A549 treated with DMSO at 1 μM for 4 hours (cell line): Measurements from ENCODE around the gene GRK2. TPM values are rescaled to one million over a fixed set of nuclear protein-coding genes. Genes with fewer than 3 reads are reported as not detected.

Source experiments
- total RNA-seq: library from RNA; stranded (reverse); fragments of 200-300 nt; extraction: Qiagen RNA extraction; gene quantifications from 5 replicates; pipeline ENCODE4 v1.2.3, GENCODE V29; 2022; ENCODE audit warnings: low read depth

Gene GRK2
- total RNA-seq: 30.0 to 41.0 TPM (median 37.7 TPM) in 5 replicates

GRCh38 chr11:67266449-67267187 lies at the start of gene GRK2:
Gene GRK2, plus strand, starts transcription at chr11:67266473. Its CDS starts 227 bp downstream, at chr11:67266700.

GRCh38 chr11:67289226-67289650 lies 23.0 kb downstream of the GRK2 start, which contains the start of gene ANKRD13D:
Gene ANKRD13D, plus strand, starts transcription at chr11:67289303. Its CDS starts 158 bp downstream, at chr11:67289461.

DNA sequence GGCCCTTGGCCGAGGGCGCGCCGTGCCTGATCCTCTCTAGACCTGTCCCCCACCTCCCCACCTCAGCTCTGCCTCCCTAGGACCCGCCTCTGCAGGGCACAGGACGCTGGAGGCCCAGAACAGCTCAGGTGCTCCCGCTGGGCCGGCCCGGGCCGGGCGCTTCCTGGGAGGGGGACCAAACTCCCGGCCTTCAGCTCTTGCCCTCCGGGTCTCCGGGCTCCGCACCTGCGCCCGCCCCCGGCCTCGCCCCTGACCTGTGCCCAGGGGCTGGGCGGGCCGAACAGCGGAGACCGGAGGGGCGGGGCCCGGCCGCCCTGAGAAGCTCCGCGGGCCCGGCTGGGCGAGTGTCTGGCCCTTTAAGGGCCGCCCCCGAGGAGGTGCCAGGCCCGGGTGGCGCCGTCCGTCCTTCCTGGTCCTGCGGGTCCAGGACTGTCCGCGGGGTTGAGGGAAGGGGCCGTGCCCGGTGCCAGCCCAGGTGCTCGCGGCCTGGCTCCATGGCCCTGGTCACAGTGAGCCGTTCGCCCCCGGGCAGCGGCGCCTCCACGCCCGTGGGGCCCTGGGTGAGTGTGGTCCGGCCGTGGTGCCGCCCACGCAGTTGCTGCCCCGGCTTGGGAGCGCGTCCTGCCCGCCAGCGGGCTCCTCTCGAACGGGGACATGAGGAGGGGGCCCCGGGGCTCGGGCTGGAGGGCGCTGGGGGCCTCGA lies 37.0 kb downstream of the GRK2 start, which contains the start of gene SSH3:
Gene SSH3 (plus strand): TSS at position 399 of the 703 bp plus-strand sequence. CDS start 96 bp downstream, at position 495.

Other genes with a start within 250 kb of the GRK2 start
- 9.6 to 12.7 TPM (median 11.4 TPM) in 5 replicates for gene SYT12, start 243.3 kb upstream of the GRK2 start, total RNA-seq
- gene RHOD, start 209.6 kb upstream of the GRK2 start, total RNA-seq: 32.0 to 43.4 TPM (median 40.4 TPM) in 5 replicates
- 45.7 to 54.3 TPM (median 52.4 TPM) in 5 replicates for gene KDM2A, start 147.2 kb upstream of the GRK2 start, total RNA-seq
- 21.2 to 28.1 TPM (median 25.4 TPM) in 5 replicates for gene ANKRD13D, start 22.8 kb downstream of the GRK2 start, total RNA-seq
- 18.0 to 27.2 TPM (median 24.5 TPM) in 5 replicates for gene SSH3, start 37.1 kb downstream of the GRK2 start, total RNA-seq
- 209 to 247 TPM (median 230 TPM) in 5 replicates for gene POLD4, start 87.1 kb downstream of the GRK2 start, total RNA-seq
- gene CLCF1, start 107.1 kb downstream of the GRK2 start, total RNA-seq: 42.5 to 51.9 TPM (median 46.1 TPM) in 5 replicates
- 23.8 to 40.0 TPM (median 33.5 TPM) in 5 replicates for gene RAD9A, start 125.5 kb downstream of the GRK2 start, total RNA-seq
- gene PPP1CA, start 135.4 kb downstream of the GRK2 start, total RNA-seq: 265 to 309 TPM (median 294 TPM) in 5 replicates
- 0.07 to 0.12 TPM (median 0.07 TPM) in 3 of 5 replicates, not detected in the others for gene TBC1D10C, start 137.6 kb downstream of the GRK2 start, total RNA-seq
- 0.14 to 0.53 TPM (median 0.18 TPM) in 5 replicates for gene CARNS1, start 149.2 kb downstream of the GRK2 start, total RNA-seq
- gene RPS6KB2, start 162.0 kb downstream of the GRK2 start, total RNA-seq: 44.4 to 52.3 TPM (median 44.9 TPM) in 5 replicates
- 0.22 to 0.36 TPM (median 0.30 TPM) in 5 replicates for gene PTPRCAP, start 171.2 kb downstream of the GRK2 start, total RNA-seq
- gene CORO1B, start 177.0 kb downstream of the GRK2 start, total RNA-seq: 53.5 to 63.8 TPM (median 58.1 TPM) in 5 replicates
- gene GPR152, start 186.3 kb downstream of the GRK2 start, total RNA-seq: 0.06 TPM in 1 of 5 replicates, not detected in the others
- not detected in 5 replicates for gene CABP4, start 188.9 kb downstream of the GRK2 start, total RNA-seq
- gene TMEM134, start 202.8 kb downstream of the GRK2 start, total RNA-seq: 49.3 to 60.6 TPM (median 56.9 TPM) in 5 replicates
- gene AIP, start 216.6 kb downstream of the GRK2 start, total RNA-seq: 45.8 to 54.0 TPM (median 47.4 TPM) in 5 replicates
- 45.3 to 66.7 TPM (median 53.3 TPM) in 5 replicates for gene PITPNM1, start 238.9 kb downstream of the GRK2 start, total RNA-seq
- 67.0 to 103 TPM (median 89.2 TPM) in 5 replicates for gene CDK2AP2, start 241.7 kb downstream of the GRK2 start, total RNA-seq